GM12864 (cell line): Measurements from ENCODE around the gene GLCCI1.

Experiments used
- DNase-seq: peaks from one replicate; pipeline ENCODE4 v3.0.0-alpha.2; 2011; ENCODE audit warnings: low read depth
- H3K4me3 ChIP-seq: 2 replicates; pipeline ENCODE4 v1.5.1; 2011; ENCODE audit warnings: mild to moderate bottlenecking, low read depth, low read length, control low read depth
- CTCF ChIP-seq: IDR thresholded peaks from 2 replicates; pipeline ENCODE4 v1.5.1; 2011; ENCODE audit warnings: low read depth, mild to moderate bottlenecking, moderate library complexity, low read length, control low read depth, inconsistent platforms; ENCODE audit errors: missing control alignments

Gene GLCCI1

GRCh38 chr7:8109196-8110022 is 140.8 kb downstream of the GLCCI1 start:
- H3K4me3 ChIP-seq, result no peak overlapping the region
- no peak for DNase-seq
- no peak for TF ChIP-seq CTCF

DNA sequence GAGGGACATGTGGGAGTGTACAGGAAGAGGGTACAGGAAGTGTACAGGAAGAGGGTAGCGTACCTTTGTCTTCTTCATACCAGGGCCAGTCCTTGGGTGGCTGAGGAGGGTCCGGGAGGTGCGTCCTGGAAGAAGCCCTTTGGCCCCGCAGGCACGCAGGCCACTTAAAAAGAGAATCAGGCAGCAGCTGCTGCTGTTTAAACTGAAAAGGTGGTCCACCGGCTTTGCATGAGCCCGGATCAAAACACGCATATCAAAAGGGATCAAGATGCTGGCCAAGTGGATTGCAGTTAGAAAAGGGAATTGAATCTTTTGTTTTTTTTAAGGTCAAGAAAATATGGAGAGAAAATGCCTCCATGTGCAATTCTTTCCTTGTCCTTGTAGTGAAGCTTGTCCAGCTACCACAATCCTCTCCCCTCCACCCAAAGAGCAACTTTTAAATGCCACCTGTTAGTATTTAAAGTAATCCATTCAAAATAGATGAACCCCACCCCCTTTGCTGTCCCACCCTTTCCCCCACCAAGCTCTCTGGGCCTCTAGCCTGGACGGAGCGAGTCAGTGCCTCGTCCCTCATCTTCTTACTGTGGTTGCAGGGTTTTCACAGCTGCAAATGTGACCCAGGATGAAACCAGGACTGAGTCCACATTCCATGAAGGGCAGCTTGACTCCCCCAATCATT is 142.8 kb downstream of the GLCCI1 start:
- no peak for DNase-seq

DNA sequence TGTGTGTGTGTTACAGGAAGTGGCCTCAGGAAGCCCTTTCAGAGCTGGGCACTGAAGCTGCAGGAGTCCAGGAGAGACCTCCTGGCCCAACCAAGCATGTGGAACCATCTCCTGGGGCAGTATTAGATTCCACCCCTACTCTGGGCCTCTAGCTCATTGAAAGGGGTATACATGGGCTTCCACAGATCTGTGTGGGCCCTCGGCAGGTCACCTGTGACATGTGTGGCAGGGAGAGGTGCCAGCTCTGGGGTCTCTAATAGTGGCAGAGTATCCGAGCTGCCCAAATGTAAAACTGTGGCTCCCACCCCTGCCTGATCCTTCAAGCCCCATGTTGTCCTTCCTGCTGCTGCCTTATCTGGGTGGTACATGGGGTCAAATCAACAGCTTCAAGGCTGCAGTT is 144.1 kb downstream of the GLCCI1 start:
- H3K4me3 ChIP-seq, result no peak overlapping the region
- no peak for TF ChIP-seq CTCF
- DNase-seq, result no peak

More for the DNA sequence above, 142.8 kb downstream of the GLCCI1 start:
- H3K4me3 ChIP-seq, result no peak overlapping the region
- no peak for TF ChIP-seq CTCF

DNA sequence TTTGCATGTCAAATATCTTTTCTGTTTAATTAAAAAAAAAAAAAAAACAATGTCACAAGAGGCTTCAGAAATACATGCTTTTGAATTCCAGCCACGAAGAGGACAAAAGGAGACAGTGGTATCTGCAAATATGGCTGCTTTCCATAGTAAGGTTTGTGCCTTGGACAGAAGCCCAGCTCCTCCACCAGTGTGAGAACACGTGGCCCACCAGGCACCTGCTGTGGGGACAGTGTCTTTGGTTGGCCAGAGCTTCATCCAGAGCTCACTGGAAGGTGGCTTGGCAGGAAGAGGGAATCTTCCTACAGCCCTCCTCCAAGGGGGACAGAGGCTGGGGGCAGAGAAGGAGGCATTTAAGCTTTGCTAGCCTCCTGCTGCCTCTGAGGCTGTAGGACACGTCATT is 144.6 kb downstream of the GLCCI1 start:
- no peak for DNase-seq
- H3K4me3 ChIP-seq, result peak overlapping the region; percentile 5; the same call in 1 of the 2 replicates
- no peak for TF ChIP-seq CTCF

GRCh38 chr7:8114175-8114574 is 145.6 kb downstream of the GLCCI1 start:
- no peak overlapping the region; the same call in 1 of the 2 replicates for H3K4me3 ChIP-seq
- no peak for DNase-seq
- no peak for TF ChIP-seq CTCF

DNA sequence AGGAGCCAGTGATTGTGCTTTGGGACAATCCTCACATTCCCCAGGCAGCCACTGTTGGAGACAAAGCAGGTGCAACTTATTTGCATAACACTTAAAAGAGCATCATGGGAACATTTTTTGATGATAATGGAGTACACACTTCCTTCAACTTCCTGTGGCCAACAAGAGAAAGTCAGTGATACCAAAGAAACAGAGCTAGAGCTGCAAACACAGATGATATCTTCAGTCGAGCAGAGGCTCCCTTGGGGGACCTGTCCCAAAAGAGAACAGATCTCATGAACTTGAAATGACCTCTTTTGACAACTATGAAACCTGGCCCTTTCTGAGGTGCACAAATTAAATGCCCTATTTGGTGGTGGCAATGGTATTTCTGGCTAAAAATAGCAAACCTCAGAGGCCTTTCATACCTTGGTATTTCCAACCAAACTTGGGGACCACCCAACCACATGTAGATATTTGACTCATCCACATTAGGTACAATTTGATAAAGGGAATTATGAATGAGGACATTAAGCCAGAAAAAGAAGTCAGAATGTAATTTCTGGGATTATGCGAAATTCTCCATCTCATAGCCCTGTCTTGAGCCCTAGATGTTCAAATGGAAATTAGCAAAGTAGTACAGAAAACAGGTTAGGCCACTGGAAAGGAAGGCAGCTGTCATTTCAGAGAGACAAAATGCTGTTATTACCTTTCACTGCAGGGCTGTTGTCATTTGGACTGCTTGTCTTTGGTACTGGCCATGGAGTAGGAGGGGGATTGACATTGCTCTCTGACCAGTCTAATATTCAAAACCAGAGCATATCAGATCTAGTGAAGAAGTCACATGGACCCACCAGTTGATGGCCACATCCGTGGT is 147.2 kb downstream of the GLCCI1 start:
- peak; percentile 88 for DNase-seq
- no peak for TF ChIP-seq CTCF
- H3K4me3 ChIP-seq, result no peak overlapping the region
